A549 (cell line): Measurements from ENCODE around the gene GNE. TPM values are rescaled to one million over a fixed set of nuclear protein-coding genes. Genes with fewer than 3 reads are reported as not detected.

ENCODE experiments used
- ATAC-seq, 2 experiments: fragments of 200-7000 bp in 1 of 2; fragments of >200 bp in 1 of 2; cut with Nextera tagmentation in 1 of 2; cut with Tn5 transposase in 1 of 2; 3 replicates each; pipeline versions ENCODE4 v1.8.0 to v1.9.1; 2018 to 2020; ENCODE audit warnings: mild to moderate bottlenecking in 1 of 2, moderate library complexity in 1 of 2
- CTCF ChIA-PET: fragments of 300-600 bp; sonication (Branson Sonifier 250); formaldehyde crosslinking; extraction: SDS; loops from one replicate; lab custom pipeline; 2021; ENCODE audit warnings: antibody characterized with exemption, inconsistent platforms; lab: Yijun Ruan, JAX
- POLR2A ChIA-PET: fragments of 350-600 bp; formaldehyde crosslinking; extraction: SDS; loops from one replicate; lab custom pipeline; 2021; ENCODE audit warnings: antibody characterized with exemption, inconsistent platforms; lab: Yijun Ruan, JAX
- DNase-seq, 2 experiments: peaks; one replicate each; pipeline versions ENCODE4 v3.0.0 to v3.0.0-alpha.2; 2011 to 2016; ENCODE audit warnings: low read depth in 1 of 2, low spot score in 1 of 2
- FAIRE-seq: peaks from 2 replicates; lab custom pipeline; 2011; peaks lifted over from hg19 to GRCh38; lab: Jason Lieb, UNC
- H3K27ac ChIP-seq, 2 experiments: fragments of >200 bp; sonication (Bioruptor Twin); formaldehyde crosslinking; 3 replicates each; pipeline ENCODE4 v1.5.1; 2016 to 2017
- H3K4me1 ChIP-seq: fragments of >200 bp; sonication (Bioruptor Twin); formaldehyde crosslinking; 3 replicates; pipeline ENCODE4 v1.6.1; 2016
- H3K4me2 ChIP-seq: fragments of >200 bp; sonication (Bioruptor Twin); formaldehyde crosslinking; 3 replicates; pipeline ENCODE4 v1.6.1; 2016
- H3K4me3 ChIP-seq: fragments of >200 bp; sonication (Bioruptor Twin); formaldehyde crosslinking; 3 replicates; pipeline ENCODE4 v1.5.1; 2016
- H3K9me3 ChIP-seq: fragments of >200 bp; sonication (Bioruptor Twin); formaldehyde crosslinking; 3 replicates; pipeline ENCODE4 v1.6.1; 2016
- BHLHE40 ChIP-seq: IDR thresholded peaks from 2 replicates; pipeline ENCODE4 v1.6.1; 2012; ENCODE audit warnings: low read depth, low read length, inconsistent platforms
- CHD4 ChIP-seq: fragments of 200-600 bp; sonication (generic); IDR thresholded peaks from 2 replicates; pipeline ENCODE4 v1.6.1; 2016; ENCODE audit warnings: antibody characterized with exemption, mild to moderate bottlenecking, borderline replicate concordance
- E2F6 ChIP-seq: IDR thresholded peaks from 2 replicates; pipeline ENCODE4 v1.6.1; 2012; ENCODE audit warnings: low read depth, borderline replicate concordance
- EHF ChIP-seq: fragments of 250-450 bp; sonication (Bioruptor Pico); IDR thresholded peaks from 2 replicates; pipeline ENCODE4 v1.5.0; 2020; ENCODE audit warnings: mild to moderate bottlenecking
- HDAC2 ChIP-seq: fragments of 200-600 bp; sonication (generic); IDR thresholded peaks from 2 replicates; pipeline ENCODE4 v1.6.1; 2016
- HOXA7 ChIP-seq: fragments of 250-450 bp; sonication (Bioruptor Pico); IDR thresholded peaks from 2 replicates; pipeline ENCODE4 v1.5.0; 2020; ENCODE audit warnings: mild to moderate bottlenecking, moderate library complexity
- HOXB13 ChIP-seq: fragments of 250-450 bp; sonication (Bioruptor Pico); IDR thresholded peaks from 2 replicates; pipeline ENCODE4 v1.5.0; 2020; ENCODE audit warnings: low read depth, mild to moderate bottlenecking, moderate library complexity
- HOXB5 ChIP-seq: fragments of 250-450 bp; sonication (Bioruptor Pico); IDR thresholded peaks from 2 replicates; pipeline ENCODE4 v1.5.0; 2020; ENCODE audit warnings: mild to moderate bottlenecking, moderate library complexity
- KDM5A ChIP-seq: fragments of 200-600 bp; sonication (generic); IDR thresholded peaks from 2 replicates; pipeline ENCODE4 v1.6.1; 2016; ENCODE audit warnings: antibody characterized with exemption, mild to moderate bottlenecking
- MAX ChIP-seq: IDR thresholded peaks from 2 replicates; pipeline ENCODE4 v1.6.1; 2012
- MYC ChIP-seq: IDR thresholded peaks from 2 replicates; pipeline ENCODE4 v1.6.1; 2012; ENCODE audit warnings: mild to moderate bottlenecking, inconsistent platforms, low read length, improper control_type of control experiment, borderline replicate concordance
- NFE2L2 ChIP-seq: fragments of 150-350 bp; conservative IDR thresholded peaks from 2 replicates; pipeline ENCODE4 v1.6.1; 2014; ENCODE audit warnings: low read length
- NPAS2 ChIP-seq: fragments of 250-450 bp; sonication (Bioruptor Pico); IDR thresholded peaks from 2 replicates; pipeline ENCODE4 v1.8.0; 2022; ENCODE audit warnings: mild to moderate bottlenecking, moderate library complexity, borderline replicate concordance
- NR3C1 ChIP-seq: fragments of >200 bp; sonication (Bioruptor Twin); formaldehyde crosslinking; IDR thresholded peaks from 3 replicates; pipeline ENCODE4 v1.6.1; 2017
- PBX3 ChIP-seq: IDR thresholded peaks from 2 replicates; pipeline ENCODE4 v1.6.1; 2012
- POLR2AphosphoS2 ChIP-seq: conservative IDR thresholded peaks from 2 replicates; pipeline ENCODE4 v1.6.1; 2012; ENCODE audit warnings: low read length, improper control_type of control experiment, inconsistent platforms
- RCOR1 ChIP-seq: fragments of 150-350 bp; IDR thresholded peaks from 2 replicates; pipeline ENCODE4 v1.6.1; 2014; ENCODE audit warnings: antibody characterized with exemption, low read length, low read depth
- REST ChIP-seq: fragments of 200-600 bp; sonication (generic); IDR thresholded peaks from 2 replicates; pipeline ENCODE4 v1.6.1; 2016; ENCODE audit warnings: antibody characterized with exemption, mild to moderate bottlenecking, moderate library complexity
- RFX5 ChIP-seq: fragments of 450-650 bp; IDR thresholded peaks from 2 replicates; pipeline ENCODE4 v1.7.1; 2014; ENCODE audit warnings: antibody characterized with exemption, mild to moderate bottlenecking, moderate library complexity
- RNF2 ChIP-seq: fragments of 200-600 bp; sonication (generic); IDR thresholded peaks from 2 replicates; pipeline ENCODE4 v1.6.1; 2016; ENCODE audit warnings: low read depth, mild to moderate bottlenecking, antibody characterized with exemption, moderate library complexity, borderline replicate concordance
- SREBF2 ChIP-seq: fragments of 450-650 bp; IDR thresholded peaks from 2 replicates; pipeline ENCODE4 v1.6.1; 2014; ENCODE audit warnings: mild to moderate bottlenecking, moderate library complexity
- TP53 ChIP-seq: fragments of 250-450 bp; sonication (Bioruptor Pico); IDR thresholded peaks from 2 replicates; pipeline ENCODE4 v1.5.0; 2021; ENCODE audit warnings: mild to moderate bottlenecking, moderate library complexity
- USF2 ChIP-seq: fragments of 450-650 bp; IDR thresholded peaks from 2 replicates; pipeline ENCODE4 v1.6.1; 2014; ENCODE audit warnings: antibody characterized with exemption
- ZFP36 ChIP-seq: fragments of 450-650 bp; IDR thresholded peaks from 2 replicates; pipeline ENCODE4 v1.6.1; 2014; ENCODE audit warnings: borderline replicate concordance; ENCODE audit not compliant: partially characterized antibody
- ZNF302 ChIP-seq: fragments of 250-450 bp; sonication (Bioruptor Pico); IDR thresholded peaks from 2 replicates; pipeline ENCODE4 v1.9.0; 2021; ENCODE audit warnings: inconsistent platforms, mild to moderate bottlenecking, moderate library complexity
- ZSCAN20 ChIP-seq: fragments of 250-450 bp; sonication (Bioruptor Pico); IDR thresholded peaks from 2 replicates; pipeline ENCODE4 v1.8.0; 2022; ENCODE audit warnings: mild to moderate bottlenecking, moderate library complexity
- WGBS: methylation state at CpG from one replicate; pipeline ENCODE4 v1.1.6; 2017; ENCODE audit errors: missing lambda C conversion rate; 5-methylcytosine and 5-hydroxymethylcytosine counted together
- polyA plus RNA-seq, 4 experiments: library from polyadenylated mRNA; depleted of rRNA in 3 of 4; stranded (reverse); fragments of >200 nt; fragmentation: RNase III in 1 of 4; extraction: RNeasy Plus Mini Kit Qiagen cat#74134 plus additional on column Dnase treatment in 1 of 4; gene quantifications; 2 replicates in 3 of 4; 3 replicates in 1 of 4; pipeline ENCODE4 v1.2.3, GENCODE V29; 2011 to 2017

The GNE gene
- polyA plus RNA-seq, 2 of the 4 experiments (the other 2 are of a cell fraction): 23.0 to 32.9 TPM

GRCh38 chr9:36278243-36278642 is 20.0 kb upstream of the GNE start:
- DNase-seq (no peak), FAIRE-seq (no peak), ATAC-seq (no peak)
- CTCF ChIA-PET: interaction anchor here (0.8 to 2.0 kb wide), 4 partner anchors 9 to 51 kb away, joined by 3 to 5 read pairs (median 4); no protein-coding TSS in a partner anchor
- POLR2A ChIA-PET: no interaction called here
- WGBS: 99% methylated on average over 2 of the region's 2 CpGs
- Histone ChIP-seq H3K4me3 (no peak overlapping the region), H3K9me3 (no peaks in the 10 kb centered on the region), H3K4me2 (no peak overlapping the region), H3K27ac (no peak overlapping the region), H3K4me1 (0 out of 3 replicates have a peak, but pooled peaks cover 5% of the 10 kb centered on the region)
- TF ChIP-seq HDAC2 (no peak), MYC (no peak), HOXB5 (CRISPR knock-in tag) (no peak), PBX3 (no peak), ZNF302 (no peak), KDM5A (no peak), NFE2L2 (no peak), RNF2 (no peak), NPAS2 (CRISPR knock-in tag) (no peak), HOXB13 (CRISPR knock-in tag) (no peak)

- peak overlapping the region; percentile 30 for H3K4me2 ChIP-seq
- 52% methylated on average over 7 of the region's 7 CpGs for WGBS
- no peak overlapping the region for H3K4me3 ChIP-seq
- FAIRE-seq (peak; percentile 13), ATAC-seq (peak in 1 of 2 experiments; percentile 76; a peak in 3 of 6 replicates), DNase-seq (peak; percentile 21 to 28)
- H3K9me3 ChIP-seq: no peaks in the 10 kb centered on the region
- ChIA-PET POLR2A (interaction anchor here (2.0 kb wide), 1 partner anchor 18 kb away, joined by 9 read pairs; the partner anchor contains the start of gene GNE), CTCF (interaction anchor here (1.0 to 2.0 kb wide), 5 partner anchors 17 to 52 kb away, joined by 3 to 8 read pairs (median 3); no protein-coding TSS in a partner anchor)
- 0 out of 3 replicates have a peak, but pooled peaks cover 5% of the 10 kb centered on the region for H3K4me1 ChIP-seq
- H3K27ac ChIP-seq: no peak overlapping the region; a peak in 1 of 6 replicates
- no peak for TF ChIP-seq HOXA7
- no peak for TF ChIP-seq SREBF2
- TF ChIP-seq MAX: no peak
- TF ChIP-seq POLR2AphosphoS2: no peak
- no peak for TF ChIP-seq RFX5
- TF ChIP-seq TP53 (CRISPR knock-in tag): no peak
- no peak for TF ChIP-seq E2F6
- no peak for TF ChIP-seq REST
- no peak for TF ChIP-seq EHF (CRISPR knock-in tag)
- TF ChIP-seq CHD4: no peak
- no peak for TF ChIP-seq ZFP36
- no peak for TF ChIP-seq HOXB13 (CRISPR knock-in tag)
- TF ChIP-seq NR3C1: no peak
- TF ChIP-seq USF2: no peak
- TF ChIP-seq BHLHE40: no peak
- TF ChIP-seq ZSCAN20 (CRISPR knock-in tag): no peak
- TF ChIP-seq RCOR1: no peak
- TF ChIP-seq HOXB5 (CRISPR knock-in tag): no peak
Observed at GRCh38 chr9:36276781-36277181, 18.5 kb upstream of the GNE start.
